Measurements from ENCODE around the gene RNF157.

GRCh38 chr17:76261421-76262215 lies 21.3 kb upstream of the RNF157 start:
- TF ChIP-seq JUN (IDR thresholded peaks at IDR 0.05) = no peak
- no peak for TF ChIP-seq CTCF (IDR thresholded peaks at IDR 0.05)
- no peak for TF ChIP-seq CEBPB (IDR thresholded peaks at IDR 0.05)
- no peak for TF ChIP-seq MAX (IDR thresholded peaks at IDR 0.05)
- no peak for TF ChIP-seq ELK1 (IDR thresholded peaks at IDR 0.05; ENCODE audit: low read depth, low read length)
- no peak for TF ChIP-seq ESRRA (IDR thresholded peaks at IDR 0.05; ENCODE audit: borderline replicate concordance, low read length)
- no peak for TF ChIP-seq RFX5 (IDR thresholded peaks at IDR 0.05)
